C4-2B (cell line): Measurements from ENCODE around the gene PSD.

Source experiments
- ZFX ChIP-seq: fragments of 450-650 bp; IDR thresholded peaks from 2 replicates; pipeline ENCODE4 v1.6.1; 2017
- TF ChIP-seq, protein P1 (sequence below): fragments of 450-650 bp; conservative IDR thresholded peaks from 2 replicates; pipeline ENCODE4 v1.5.1; 2017; ENCODE audit warnings: mild to moderate bottlenecking

DNA sequence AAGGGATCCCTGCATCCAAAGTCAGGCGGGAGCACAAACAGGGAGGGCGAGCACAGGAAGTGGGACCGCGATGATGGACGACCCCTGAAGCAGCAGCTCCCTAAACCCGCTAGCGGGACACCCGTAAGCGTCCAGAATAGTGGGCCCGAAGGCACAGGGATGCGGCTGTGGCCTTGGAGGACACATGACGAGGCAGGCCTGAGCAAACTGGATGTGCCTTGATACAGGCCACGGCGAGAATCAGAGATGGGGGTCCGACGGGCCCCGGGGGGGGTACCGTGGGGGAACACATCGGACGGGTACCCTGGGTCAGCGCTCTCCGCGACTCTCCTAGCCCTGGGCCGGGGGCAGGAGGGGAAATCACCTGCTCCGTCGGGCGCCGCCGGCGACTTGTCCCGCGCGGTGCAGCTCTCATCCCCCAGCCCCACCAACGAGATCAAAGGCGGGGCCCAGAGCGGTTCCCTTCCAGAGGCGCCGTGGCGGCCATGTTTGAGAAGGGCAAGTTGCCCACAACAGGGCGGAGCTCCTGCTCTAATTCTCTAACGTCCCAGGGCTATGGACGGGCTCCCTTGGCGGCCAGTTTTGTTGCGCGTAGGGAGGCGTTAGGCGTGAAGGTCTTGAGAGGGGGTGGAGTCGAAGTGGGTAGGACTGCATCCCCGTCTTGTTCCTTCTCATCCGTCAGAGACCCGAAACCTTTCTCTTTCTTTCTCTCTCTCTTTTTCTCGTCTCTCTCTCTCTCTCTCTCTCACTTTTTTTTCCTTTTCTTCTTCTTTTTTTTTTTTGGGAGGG is 13.8 kb upstream of the PSD start, which contains the start of gene CUEDC2:
- TF ChIP-seq, protein P1, sequence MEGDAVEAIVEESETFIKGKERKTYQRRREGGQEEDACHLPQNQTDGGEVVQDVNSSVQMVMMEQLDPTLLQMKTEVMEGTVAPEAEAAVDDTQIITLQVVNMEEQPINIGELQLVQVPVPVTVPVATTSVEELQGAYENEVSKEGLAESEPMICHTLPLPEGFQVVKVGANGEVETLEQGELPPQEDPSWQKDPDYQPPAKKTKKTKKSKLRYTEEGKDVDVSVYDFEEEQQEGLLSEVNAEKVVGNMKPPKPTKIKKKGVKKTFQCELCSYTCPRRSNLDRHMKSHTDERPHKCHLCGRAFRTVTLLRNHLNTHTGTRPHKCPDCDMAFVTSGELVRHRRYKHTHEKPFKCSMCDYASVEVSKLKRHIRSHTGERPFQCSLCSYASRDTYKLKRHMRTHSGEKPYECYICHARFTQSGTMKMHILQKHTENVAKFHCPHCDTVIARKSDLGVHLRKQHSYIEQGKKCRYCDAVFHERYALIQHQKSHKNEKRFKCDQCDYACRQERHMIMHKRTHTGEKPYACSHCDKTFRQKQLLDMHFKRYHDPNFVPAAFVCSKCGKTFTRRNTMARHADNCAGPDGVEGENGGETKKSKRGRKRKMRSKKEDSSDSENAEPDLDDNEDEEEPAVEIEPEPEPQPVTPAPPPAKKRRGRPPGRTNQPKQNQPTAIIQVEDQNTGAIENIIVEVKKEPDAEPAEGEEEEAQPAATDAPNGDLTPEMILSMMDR: no peak
- TF ChIP-seq ZFX: peak; percentile 88; the same call in 1 of the 2 replicates
